ENCODE measurements around the gene ATP5F1B. TPM values are rescaled to one million over a fixed set of nuclear protein-coding genes. Genes with fewer than 3 reads are reported as not detected.

ATP5F1B gene
- total and polyA plus RNA-seq, 9 of the 15 experiments (the other 6 are each of a cell fraction or from before 2014, with no cell fraction given), result 908 to 3,125 (median 1,482) TPM

GRCh38 chr12:56591961-56592360, 53.8 kb downstream of the ATP5F1B start:
- ChIA-PET CTCF (ENCODE audit: low intra/inter-chr PET ratio) (no interaction called here), POLR2A (interaction anchor here (1.3 kb wide), 1 partner anchor 13 kb away, joined by 4 read pairs; no protein-coding TSS in a partner anchor)
- Histone ChIP-seq H3K27ac (ENCODE audit: extremely low read depth, low read depth, low read length) (no peak overlapping the region), H3K4me1 (replicated peaks in 1 of 2; ENCODE audit: control insufficient read depth in 2 of 2, insufficient read depth in 2 of 2, low read length in 2 of 2) (peaks cover 0 to 2% of the 10 kb centered on the region in 2 experiments; a peak in 1 of 5 replicates), H4K20me1 (replicated peaks; ENCODE audit: control insufficient read depth, insufficient read depth, low read length) (no peaks in the 10 kb centered on the region; the same call in 1 of the 2 replicates), H3K9me3 (replicated peaks; ENCODE audit: control insufficient read depth, insufficient read depth, low read depth, low read length) (no peaks in the 10 kb centered on the region), H3K4me2 (ENCODE audit: insufficient read depth, low read length) (no peak overlapping the region), H2AFZ (ENCODE audit: low read depth, low read length) (no peak overlapping the region), H3K4me3 (no peak overlapping the region), H3K27me3 (ENCODE audit: control insufficient read depth in 2 of 2, insufficient read depth in 2 of 2, low read length in 2 of 2) (0 out of 5 replicates have a peak, but pooled peaks cover 0 to 5% of the 10 kb centered on the region in 2 experiments), H3K9ac (ENCODE audit: insufficient read depth in 1 of 2, low read depth in 2 of 2, low read length in 2 of 2) (no peak overlapping the region), H3K79me2 (ENCODE audit: control insufficient read depth, insufficient read depth, low read length) (no peaks in the 10 kb centered on the region), H3K36me3 (ENCODE audit: control insufficient read depth, insufficient read depth, low read length) (peaks cover 12% of the 10 kb centered on the region; the same call in 1 of the 3 replicates), H3K9me1 (ENCODE audit: control insufficient read depth, insufficient read depth, low read length) (no peaks in the 10 kb centered on the region)
- BruUV-seq (replicated peaks), result no TSS peak
- FAIRE-seq (no peak), ATAC-seq (no peak), DNase-seq (ENCODE audit: extremely low read depth in 1 of 4, low spot score in 3 of 4) (no peak)
- intact Hi-C loops (cut with micrococcal nuclease), result no loop called here
- in situ Hi-C loops (cut with MboI), result no loop called here
- no peak for TF ChIP-seq U2AF2 (optimal IDR thresholded peaks at IDR 0.05; ENCODE audit: low read depth, low read length)
- no peak for TF ChIP-seq HOMEZ (CRISPR knock-in tag; IDR thresholded peaks at IDR 0.05)
- no peak for TF ChIP-seq ID3 (CRISPR knock-in tag; IDR thresholded peaks at IDR 0.05)
- TF ChIP-seq ID3 (tag; IDR thresholded peaks at IDR 0.05), result no peak
- no peak for TF ChIP-seq GTF2B (IDR thresholded peaks at IDR 0.05; ENCODE audit: extremely low read depth, insufficient read length)
- TF ChIP-seq ZNF174 (CRISPR knock-in tag; IDR thresholded peaks at IDR 0.05), result no peak
- TF ChIP-seq ZNF217 (CRISPR knock-in tag; IDR thresholded peaks at IDR 0.05), result no peak
- no peak for TF ChIP-seq PRPF4 (IDR thresholded peaks at IDR 0.05; ENCODE audit: insufficient read depth, low read depth, low read length, poor library complexity, severe bottlenecking)
- TF ChIP-seq SAFB2 (IDR thresholded peaks at IDR 0.05; ENCODE audit: borderline replicate concordance, low read depth, low read length, severe bottlenecking), result no peak
- TF ChIP-seq JUN (IDR thresholded peaks at IDR 0.05; ENCODE audit: borderline replicate concordance, low read depth, low read length), result no peak
- no peak for TF ChIP-seq JUN (CRISPR knock-in tag; IDR thresholded peaks at IDR 0.05; ENCODE audit: borderline replicate concordance)
- no peak for TF ChIP-seq SAFB (IDR thresholded peaks at IDR 0.05; ENCODE audit: borderline replicate concordance, low read depth, low read length)
- no peak for TF ChIP-seq ZNF146 (CRISPR knock-in tag; IDR thresholded peaks at IDR 0.05; ENCODE audit: unreplicated experiment)
- no peak for TF ChIP-seq ZNF354B (CRISPR knock-in tag; IDR thresholded peaks at IDR 0.05)
- no peak for TF ChIP-seq ZBTB49 (CRISPR knock-in tag; IDR thresholded peaks at IDR 0.05; ENCODE audit: borderline replicate concordance)
- TF ChIP-seq ARID2 (IDR thresholded peaks at IDR 0.05), result no peak
- no peak for TF ChIP-seq HBP1 (CRISPR knock-in tag; IDR thresholded peaks at IDR 0.05)
